HG02763 (cell line): ENCODE results near the gene LHFPL6.
"Not testable (repeated sequence)": the region's sequence is repeated elsewhere in the genome, so short reads cannot be mapped to it uniquely, and the experiment has no call there.

Experiments
- ATAC-seq: cut with Tn5 transposase; IDR thresholded peaks from one replicate; pipeline ENCODE4 v1.9.1; 2021; ENCODE audit warnings: mild to moderate bottlenecking, moderate library complexity; ENCODE audit not compliant: unreplicated experiment

Gene LHFPL6

DNA sequence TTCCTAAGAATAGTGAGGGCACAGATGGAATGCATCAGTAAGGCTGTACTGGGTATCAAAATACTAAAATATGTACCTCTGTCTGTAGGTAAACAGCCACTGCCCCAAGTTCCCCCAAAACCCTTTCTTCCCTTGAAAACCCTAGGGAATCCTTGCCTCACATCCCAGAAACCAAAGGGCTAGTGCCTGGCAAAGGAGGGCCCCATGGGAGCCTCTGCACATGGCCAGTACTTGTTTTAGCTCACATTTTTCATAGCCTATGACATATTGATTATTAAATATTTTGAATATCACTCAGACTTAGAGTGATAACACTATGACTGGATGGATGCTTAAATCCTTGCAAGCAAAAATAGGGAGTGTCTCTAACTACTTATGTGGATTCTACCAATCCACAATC is 237.1 kb downstream of the LHFPL6 start:
- no peak for ATAC-seq

DNA sequence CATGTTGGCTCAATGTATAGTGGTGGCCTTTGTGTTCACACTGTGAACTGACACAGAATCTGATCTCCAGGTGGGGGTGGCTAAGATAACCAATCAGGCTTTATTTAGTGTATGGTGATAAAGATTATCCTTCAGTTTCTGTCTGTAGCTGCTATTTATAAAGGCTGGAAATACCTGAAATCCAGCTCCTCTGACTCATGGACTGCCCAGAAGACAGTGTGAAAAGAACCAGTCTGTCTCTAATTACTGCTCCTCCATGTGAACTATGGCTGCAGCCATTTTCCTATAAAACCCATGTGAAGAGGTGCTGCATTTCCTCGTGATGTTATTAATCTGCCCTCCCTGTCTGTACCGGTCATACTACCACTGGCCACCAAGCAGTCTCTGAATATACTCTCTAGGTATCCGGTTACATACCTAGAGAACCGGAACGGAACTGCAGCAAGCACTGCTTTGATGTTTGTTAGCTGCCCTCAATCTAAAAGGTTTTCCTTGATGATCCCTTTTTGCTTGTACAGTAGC is 238.0 kb downstream of the LHFPL6 start:
- no peak for ATAC-seq

DNA sequence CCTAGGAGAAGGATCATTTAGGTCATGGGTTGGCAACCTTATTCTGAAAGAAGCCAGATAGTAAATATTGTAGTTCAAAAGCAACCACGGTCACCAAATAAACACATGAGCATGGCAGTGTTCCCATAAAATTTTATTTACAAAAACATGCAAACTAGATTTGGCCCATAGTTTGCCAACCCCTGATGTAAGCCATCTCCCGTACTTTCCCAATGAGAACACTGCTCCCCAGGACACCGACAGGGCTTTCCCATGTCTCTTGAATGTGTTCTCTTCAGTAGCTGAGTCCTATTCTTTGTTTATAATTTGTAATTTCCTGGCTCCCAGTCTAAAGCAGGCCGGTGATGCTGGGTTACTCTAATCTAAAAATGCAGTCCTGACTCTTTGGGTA is 239.6 kb downstream of the LHFPL6 start:
- ATAC-seq: no peak

DNA sequence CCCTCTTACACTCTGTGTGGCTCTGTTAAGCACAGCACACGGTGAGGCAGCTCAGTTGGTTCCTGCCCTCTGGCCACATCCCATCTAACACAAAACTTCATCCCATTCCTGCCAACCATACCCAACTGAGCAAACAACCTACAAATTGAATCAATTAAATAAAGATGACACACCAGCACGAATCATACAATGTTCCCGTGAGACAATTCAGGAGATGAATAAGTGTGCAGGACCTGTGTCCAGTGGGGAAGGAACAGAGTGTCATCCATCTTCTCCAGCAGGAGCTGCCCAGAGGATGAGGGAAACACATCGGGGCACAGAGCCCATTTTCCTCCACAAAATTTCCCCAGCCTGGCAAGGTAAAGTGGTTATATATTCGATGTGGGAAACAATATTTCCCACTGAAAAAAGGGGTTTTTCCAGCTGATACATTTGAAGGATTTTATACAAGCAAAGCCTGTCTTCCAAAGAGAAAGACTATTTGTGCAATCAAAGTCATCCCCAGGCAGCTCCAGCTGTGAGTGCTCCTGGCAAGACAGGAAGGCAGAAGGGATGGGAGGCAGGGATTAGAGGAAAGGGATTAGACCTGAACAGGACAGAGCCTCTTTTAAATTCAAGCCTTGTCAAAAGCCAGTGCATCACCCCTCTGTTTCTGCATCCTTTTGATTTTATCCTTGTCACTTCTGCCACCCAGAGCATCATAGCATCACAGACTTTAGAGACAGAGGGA is 240.2 kb downstream of the LHFPL6 start:
- ATAC-seq: no peak

DNA sequence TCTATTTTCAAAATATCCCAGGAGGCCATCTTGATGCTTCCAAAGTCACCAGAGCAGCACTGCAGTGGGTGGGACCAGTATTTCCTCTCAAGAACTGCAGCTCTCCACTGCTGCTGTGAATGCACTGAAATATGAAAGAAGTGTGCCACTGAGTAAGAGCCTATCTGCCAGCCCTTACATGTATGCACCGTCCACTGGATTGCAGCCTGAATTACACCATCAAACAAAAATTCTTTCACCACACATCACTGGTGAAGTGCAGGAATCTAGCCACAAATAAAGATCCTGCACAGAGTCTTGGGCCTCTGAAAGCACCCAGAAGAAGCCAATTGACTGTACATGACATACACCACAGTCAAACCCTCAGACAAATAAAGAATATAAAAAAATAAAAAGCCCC is 249.0 kb downstream of the LHFPL6 start:
- no peak for ATAC-seq

DNA sequence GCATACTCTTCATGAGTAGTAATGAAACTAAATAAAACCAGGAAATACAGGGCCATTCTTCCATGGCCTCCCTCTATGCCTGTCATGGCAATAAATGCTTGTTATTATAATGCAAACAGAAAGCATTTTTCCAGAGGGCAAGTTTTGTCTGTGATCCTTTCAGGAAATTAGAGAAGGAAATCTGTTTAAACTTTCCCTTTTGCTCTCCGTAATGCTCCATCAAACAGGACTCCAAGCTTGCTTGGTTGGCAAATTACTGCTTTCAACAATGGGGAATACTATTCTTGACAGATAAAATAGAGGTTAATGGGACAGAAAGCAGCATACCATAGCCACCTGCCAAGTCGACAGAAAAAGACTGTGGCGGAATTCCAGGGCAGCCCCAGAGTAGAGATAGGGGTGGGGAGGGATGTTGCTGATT is 252.5 kb downstream of the LHFPL6 start:
- ATAC-seq: no peak

DNA sequence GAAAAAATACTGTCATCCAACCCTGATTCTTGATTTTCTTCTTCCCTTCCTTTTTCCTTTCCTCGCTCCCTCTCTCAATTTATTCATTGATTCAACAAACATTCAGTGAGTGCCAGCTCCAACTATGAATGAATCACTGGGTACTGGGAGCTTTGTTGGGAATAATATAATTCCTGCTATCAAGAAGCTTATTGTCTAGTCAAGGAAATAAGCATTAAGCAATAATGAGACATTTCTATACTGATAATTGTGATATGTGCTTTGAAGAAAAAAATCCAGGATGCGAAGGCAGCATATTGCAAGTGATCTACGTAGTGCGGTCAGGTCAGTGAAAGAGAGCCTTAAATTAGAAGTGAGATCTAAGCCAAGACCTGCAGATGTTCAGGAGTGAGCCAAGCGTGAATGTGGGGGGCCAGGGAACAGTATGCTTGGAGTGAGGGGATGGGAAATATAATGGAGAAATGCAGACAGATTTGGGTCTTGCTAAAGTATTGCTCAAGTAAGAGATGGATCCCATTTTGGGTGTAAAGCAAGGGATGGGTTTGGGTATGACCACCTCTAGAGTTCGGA is 253.5 kb downstream of the LHFPL6 start:
- ATAC-seq: no peak

DNA sequence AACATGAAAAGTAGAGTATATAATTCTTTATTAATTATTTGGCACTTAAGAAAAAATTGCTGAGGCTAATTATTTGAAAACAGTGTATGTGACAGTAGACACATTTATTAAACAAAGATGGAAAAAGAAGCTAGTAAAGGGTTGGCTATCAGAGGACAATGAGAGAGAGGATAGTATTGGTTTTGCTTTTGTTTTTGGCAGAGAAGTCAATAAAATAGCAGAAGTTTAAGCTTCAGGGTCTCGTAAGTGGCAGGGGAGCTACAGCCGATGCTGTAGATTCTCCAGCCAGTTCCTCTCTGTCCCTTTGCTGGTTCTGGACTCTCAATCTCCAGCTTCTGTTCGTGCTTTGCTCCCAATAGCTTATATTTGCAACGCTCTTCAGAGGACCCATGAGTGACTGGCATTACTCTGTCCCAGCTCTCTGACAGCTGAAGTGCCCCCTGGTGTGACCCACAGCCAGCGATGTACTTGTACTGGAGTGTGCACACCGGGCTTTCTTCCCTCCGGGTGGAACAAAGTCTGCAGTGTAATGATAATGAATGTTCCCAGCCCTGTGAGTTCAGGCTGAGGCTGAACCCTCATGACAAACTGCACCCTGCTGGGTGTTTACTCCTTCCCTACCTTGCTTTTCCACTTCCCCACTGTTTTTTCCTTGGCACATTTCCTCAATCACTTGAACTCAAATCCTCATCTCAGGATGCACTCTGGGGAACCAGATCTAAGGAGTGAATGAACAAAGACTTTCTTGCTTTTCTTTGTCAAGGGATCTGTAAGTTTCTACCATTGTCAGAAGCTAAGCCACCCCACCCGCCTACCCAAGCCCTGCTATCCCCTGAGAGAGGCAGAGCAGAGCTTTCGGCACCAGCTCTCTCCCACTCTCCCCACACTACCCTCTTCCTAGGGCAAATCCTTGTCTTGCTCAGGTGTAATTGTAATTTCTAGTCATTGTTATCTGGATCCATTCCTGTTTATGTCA is 254.8 kb downstream of the LHFPL6 start:
- ATAC-seq: no peak

DNA sequence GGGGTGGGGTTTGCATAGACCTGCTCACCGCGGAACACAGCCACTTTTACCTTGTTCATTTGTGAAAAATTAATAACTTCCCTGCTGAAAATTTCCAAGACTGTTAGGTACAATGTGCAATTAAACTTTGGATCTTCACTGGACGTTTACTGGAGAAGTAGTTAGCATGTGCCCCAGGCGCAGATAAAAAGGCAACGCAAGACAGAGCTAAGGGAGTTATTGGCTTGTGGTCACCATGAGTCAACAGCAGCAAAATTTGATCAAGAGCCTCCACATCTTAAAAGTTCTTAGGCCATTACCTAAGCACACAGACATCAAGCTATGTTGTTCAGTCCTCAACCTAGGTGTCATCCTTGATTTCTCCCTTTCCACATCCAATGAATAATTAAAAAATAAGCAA is 257.0 kb downstream of the LHFPL6 start:
- no peak for ATAC-seq

DNA sequence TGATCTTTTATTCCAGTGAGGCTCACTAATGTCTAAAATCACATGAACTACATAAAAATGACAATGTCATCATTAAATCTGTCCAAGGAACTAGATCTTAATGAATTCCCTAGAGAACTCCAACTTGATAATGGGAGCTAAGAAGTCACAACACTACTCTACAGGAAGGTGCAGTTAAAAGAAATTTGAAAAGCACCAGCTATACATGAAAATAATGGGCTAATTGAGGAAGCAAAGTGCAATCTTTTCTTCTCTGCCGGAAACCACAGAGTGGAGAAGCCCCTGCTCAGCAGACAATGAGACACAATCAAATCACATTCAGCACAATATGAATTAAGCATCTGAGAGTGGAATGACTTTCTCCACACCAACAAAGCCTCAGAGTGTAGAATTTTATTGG is 261.7 kb downstream of the LHFPL6 start:
- ATAC-seq: no peak

DNA sequence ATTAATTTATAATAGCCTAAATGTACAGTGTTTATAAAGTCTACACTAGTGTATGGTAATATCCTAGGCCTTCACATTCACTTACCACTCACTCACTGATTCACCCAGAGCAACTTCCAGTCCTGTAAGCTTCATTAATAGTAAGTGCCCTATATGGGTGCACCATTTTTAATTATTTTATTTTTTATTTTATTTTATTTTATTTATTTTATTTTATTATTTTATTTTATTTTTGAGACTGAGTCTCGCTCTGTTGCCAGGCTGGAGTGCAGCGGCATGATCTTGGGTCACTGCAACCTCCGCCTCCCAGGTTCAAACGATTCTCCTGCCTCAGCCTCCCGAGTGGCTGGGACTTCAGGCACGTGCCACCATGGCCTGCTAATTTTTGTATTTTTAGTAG is 264.9 kb downstream of the LHFPL6 start:
- not testable (repeated sequence) for ATAC-seq

DNA sequence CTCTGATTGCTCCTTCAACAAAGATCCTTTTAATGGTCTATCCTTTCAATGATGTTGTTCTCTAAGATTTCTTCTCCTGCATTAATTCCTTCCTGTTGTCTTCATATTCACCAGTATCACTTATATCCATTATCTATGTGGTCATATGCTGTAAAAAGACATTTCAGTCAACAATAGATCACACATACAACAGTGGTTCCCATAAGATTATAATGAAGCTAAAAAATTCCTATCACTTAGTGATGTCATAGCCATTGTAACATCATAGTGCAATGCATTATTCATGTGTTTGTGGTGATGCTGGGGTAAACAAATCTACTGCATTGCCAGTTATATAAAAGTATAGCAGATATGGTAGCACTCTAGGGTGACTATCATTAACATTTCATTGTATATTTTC is 266.1 kb downstream of the LHFPL6 start:
- no peak for ATAC-seq

DNA sequence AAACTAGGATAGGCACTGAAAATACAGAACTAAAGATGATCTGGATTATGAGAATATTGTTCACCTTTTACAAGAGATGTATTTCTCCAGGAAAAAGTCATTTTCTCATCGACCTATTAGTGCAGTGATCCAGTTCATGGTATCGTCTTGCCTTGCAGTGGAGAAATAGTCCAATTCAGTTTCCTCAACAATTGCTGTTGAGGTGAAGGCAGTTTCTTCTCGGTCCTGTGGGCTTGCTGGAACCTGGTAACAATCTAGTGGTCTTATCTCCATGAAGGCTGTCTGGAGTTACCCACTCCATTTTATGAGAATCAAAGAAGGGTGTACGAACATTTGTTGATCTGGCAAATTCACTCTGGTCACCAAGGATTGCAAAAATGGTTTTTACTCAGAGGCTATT is 266.8 kb downstream of the LHFPL6 start:
- ATAC-seq: no peak

DNA sequence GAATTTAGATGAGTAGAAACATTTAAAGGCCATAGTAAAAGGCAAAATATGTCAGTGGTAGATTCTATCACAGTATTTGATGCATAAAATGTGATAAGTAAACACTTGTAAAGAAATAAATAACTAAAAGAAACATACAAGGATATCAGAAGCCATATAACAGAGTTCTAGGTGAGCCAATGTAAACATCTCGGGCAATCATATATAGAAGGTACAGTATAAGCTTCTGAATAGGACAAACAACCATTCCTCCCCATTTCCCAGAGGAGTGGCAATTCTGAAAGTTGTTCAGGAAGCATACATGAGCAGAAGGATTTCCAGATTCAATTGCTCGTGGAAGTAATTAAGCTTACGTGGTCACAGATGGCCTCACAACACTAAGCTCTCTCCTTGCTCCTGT is 267.3 kb downstream of the LHFPL6 start:
- ATAC-seq: no peak

DNA sequence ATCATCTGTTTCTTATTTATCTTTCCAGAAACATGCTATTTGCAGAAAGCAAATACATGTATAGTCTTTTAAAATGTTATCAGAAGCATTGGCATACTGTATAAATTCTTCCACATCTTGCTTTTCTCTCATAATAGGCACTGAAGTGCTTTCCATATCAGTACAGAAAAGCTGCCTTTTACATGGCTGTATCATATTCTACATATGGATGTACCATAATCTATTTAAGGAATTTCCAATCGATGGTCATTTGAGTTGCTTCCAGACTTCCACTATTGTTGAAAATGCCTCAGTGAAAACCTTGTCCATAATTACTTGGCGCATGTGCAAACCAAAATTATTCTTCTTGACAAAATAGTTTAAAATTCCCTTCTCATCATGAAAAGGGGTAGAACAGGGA is 272.5 kb downstream of the LHFPL6 start:
- no peak for ATAC-seq

DNA sequence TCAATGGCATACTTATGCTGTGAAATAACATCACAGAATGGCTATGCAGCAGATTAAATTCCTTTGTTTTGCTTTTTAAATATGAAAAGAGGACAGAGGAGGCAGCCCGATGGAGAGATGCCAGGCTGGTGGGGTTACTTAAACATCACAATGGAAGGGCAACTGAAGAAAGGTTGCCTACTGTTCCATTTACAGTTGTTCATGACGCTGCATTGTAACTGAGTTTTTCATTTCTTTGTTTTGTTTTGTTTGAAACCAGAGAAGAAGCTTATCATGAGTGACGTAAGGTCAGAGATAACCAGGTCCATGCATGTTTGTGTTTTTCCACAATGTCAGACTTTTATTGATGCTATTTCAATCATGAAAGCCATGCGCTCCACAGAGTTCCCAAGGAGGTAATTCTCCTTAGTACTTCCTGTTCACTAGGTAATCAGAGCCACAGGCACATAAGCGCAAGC is 273.8 kb downstream of the LHFPL6 start:
- ATAC-seq: no peak

DNA sequence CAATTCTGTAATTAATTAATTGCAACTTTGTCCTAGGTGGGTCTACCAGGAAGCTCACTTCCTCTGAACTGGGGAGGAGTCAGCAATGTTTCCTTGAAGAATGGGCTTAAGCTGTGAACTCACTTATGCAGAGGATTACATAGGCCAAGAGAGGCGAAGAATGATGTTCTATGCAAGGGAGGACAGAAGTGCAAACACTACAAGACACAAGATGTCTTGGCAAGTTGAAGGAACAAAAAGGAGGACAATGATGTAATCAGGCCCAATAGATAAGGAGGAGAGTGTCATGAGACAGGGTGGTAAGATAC is 275.9 kb downstream of the LHFPL6 start:
- no peak for ATAC-seq

DNA sequence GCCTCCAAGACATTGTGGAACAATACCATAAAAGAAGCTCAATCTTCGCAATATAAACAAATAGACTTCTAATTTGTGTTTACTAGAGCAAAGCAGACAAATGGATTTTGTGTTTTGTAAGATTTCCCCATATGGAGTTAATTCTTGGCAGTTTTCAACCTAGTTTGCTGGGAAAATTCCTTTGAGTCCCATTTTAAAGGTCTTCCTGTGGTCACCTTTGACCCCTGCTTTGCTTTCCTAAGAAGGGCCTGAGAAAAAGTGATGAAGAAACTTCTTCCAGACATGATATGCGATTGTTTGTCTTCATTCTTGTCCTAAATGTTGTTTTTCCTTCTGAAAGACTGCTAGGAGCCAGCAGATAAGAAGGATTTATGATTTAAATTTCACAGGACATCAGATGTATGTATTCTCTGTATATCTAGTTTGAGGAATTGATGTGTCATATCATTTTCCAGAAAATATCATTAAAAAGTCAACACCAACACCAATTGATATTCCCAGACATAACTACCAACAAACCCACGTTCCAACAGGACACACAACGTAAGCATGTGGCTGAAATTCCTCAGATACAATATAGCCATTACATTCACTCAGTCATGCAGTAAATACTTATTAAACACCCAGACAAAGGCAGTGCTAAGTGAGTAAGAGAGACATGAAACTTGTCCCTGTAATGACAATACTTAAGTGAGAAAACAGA is 276.4 kb downstream of the LHFPL6 start:
- no peak for ATAC-seq

DNA sequence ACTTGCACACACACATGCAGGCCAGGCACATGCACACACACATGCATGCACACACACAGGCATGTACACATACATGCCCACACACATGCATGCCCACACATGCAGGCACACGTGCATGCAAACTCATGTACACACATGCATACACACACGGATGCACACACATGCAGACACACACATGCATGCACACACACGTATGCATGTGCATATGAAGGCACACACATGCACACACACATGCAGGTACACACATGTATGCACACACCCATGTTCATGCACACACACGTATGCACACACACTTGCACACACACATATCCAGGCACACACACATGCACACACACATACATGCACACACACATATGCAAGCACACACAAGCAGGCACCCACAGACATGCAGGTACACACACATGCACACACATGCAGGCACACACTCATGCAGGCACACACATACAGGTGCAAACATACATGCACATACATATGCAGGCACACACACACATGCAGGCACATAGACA is 278.1 kb downstream of the LHFPL6 start:
- no peak for ATAC-seq

DNA sequence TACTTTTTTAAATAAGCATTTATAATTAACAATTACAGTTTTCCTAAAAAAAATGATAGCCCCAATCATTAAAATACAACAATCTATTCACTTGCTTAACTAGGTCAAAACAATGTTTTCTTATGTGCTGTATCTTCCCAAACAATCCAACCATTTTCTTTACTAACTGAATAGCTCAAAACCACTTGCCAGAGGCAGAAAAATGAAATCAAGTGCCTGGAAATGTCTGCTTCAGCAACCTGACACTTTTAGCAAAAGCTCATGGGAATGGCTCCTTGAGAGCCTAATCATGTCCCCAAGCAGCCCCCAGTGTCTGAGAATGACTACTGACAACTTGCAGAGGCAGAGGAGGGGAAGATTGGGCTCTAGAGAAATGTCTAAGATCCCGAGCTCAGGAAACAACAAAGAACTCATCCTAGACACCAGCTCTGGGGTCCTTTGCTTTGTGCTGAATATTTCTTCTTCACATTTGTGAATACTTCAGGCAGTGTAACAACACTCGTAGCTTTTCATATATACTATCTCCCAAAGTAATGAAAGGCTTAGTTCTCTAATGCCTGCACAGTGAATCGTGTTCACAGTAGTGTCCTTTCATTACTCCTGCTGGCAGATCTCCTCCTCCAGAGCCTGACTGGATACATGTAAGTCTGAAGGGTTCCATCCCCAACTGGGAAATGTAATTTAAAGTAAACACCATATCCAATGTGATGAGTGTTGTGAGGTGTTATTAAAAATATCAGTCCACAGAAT is 280.0 kb downstream of the LHFPL6 start:
- ATAC-seq: no peak
